DMS 273 (cell line): ENCODE measurements around the gene KATNB1.
"Not testable (repeated sequence)": the region's sequence is repeated elsewhere in the genome, so short reads cannot be mapped to it uniquely, and the experiment has no call there.

Experiments
- DNase-seq: peaks from one replicate; lab custom pipeline; 2025; ENCODE audit not compliant: unreplicated experiment; lab: John Stamatoyannopoulos, UW

The KATNB1 gene

DNA sequence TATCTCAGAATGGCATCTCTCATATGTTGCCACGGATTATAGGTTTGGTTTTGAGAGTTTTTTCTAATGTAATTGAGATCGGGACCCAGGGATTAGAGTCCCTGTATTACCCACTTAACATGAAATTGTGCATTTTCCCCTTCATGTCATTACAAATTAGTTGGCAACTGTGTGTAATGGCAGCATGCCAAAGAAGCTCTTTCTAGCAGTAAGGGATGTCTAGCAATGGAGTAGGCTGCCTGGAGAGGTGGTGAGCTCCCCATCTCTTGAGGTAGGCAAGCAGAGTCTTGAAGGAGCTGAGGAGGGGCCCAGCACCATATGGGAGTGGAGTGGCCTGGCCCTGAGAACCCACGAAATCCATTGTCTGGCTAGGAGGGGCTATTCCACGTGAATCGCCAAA, 10.0 kb upstream of the KATNB1 start:
- peak; percentile 27 for DNase-seq

DNA sequence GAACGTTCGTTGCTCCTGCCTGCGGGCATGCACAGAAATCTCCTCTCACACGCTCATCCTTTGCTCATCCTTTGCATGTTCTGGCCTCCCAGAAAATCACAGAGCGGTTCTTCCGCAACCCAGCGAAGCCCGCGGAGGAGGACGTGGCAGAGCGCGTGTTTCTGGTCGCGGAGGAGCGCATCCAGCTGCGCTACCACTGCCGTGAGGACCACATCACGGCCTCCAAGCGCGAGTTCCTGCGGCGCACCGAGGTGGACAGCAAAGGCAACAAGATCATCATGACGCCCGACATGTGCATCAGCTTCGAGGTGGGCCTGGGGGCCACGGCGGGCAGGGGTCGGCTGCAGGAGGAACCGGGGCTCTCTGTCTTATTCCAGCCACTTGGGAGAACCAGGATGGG, 9.6 kb upstream of the KATNB1 start:
- DNase-seq, result no peak

DNA sequence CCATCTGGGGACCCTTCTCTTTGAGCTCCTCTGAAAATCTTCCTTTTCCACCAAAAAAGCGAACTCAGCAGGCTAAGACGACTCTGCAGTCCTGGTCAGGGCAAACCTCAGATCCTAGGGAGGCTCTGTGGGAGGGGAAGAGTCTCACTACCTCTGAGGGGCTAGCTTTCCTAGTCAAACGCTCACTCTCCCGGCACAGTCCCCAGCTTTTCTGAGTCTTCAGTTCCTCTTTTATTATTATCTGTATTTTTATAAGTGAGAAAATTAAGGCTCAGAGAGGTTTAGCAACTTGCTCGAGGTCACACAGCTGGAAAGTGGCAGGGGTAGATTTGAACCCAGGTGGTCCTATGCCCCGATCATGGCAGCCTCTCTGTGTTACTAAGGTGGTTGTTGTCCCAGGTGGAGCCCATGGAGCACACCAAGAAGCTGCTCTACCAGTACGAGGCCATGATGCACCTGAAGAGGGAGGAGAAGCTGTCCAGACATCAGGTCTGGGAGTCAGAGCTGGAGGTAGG, 9.1 kb upstream of the KATNB1 start:
- DNase-seq, result no peak

DNA sequence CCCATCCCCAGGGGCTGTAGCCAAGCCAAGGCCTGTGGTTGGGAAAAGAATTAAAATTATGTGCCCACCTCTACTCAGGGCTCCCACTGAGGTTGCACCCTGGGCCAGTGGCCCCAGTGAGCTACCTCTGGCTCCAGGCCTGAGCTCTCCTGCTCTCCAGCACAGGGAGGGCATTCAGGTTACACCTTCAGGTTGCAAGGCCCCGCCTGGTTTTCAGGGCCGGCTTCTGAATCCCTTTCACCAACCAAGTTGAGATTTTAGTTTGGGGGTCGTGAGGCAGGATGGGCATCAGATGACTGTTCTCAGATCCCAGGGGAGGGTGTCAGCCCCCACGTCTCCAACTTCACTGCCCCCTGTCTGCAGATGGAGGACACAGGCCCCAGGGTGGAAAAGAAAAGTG, 8.0 kb upstream of the KATNB1 start:
- no peak for DNase-seq

DNA sequence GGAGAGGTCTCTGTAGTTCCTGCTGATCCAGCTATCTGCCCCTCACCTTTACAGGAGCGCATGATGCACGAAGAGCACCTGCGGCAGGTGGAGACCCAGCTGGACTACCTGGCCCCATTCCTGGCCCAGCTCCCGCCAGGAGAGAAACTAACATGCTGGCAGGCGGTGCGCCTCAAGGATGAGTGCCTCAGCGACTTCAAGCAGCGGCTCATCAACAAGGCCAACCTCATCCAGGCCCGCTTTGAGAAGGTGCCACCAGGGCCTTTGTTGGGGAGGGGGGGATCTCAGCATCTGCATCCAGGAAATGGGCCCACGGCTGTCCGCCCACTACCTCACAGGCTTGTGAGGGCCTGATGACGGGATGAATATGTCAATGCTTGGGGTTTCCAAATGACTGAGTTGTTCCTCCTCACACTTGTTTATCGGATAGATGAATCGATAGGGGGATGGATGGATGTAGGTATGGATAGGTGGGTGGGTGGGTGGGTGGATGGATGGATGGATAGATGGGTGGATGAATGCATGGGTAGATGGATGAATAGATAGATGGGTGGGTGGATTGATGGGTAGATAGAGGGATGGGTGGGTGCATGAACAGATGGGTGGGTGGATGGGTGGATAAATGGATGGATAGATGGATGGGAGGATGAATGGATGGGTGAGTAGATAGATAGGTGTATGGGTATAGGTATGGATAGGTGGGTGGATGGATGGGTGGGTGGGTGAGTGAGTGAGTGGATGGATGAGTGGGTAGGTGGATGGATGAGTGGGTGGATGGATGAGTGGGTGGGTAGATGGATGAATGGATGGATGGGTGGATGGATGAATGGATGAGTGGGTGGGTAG, 7.0 kb upstream of the KATNB1 start:
- no peak for DNase-seq

DNA sequence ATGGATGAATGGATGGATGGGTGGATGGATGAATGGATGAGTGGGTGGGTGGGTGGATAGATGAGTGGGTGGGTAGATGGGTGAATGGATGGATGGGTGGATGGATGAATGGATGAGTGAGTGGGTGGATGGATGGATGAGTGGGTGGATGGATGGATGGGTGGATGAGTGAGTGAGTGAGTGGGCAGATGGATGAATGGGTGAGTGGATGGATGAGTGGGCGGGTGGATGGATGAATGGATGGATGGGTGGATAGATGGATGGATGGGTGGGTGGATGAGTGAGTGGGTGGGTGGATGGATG, 6.4 kb upstream of the KATNB1 start:
- DNase-seq, result no peak

DNA sequence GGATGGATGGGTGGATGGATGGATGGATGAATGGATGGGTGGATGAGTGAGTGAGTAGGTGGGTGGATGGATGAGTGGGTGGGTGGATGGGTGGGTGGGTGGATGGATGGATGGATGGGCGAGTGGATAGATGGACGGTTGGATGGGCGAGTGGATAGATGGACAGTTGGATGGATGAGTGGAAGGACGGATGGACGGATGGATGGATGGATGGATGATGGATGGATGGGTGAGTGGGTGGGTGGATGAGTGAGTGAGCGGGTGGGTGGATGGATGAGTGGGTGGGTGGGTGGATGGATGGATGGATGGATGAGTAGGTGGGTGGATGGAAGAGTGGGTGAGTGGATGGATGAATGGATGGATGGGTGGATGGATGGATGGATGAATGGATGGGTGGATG, 5.7 kb upstream of the KATNB1 start:
- DNase-seq, result not testable (repeated sequence)

DNA sequence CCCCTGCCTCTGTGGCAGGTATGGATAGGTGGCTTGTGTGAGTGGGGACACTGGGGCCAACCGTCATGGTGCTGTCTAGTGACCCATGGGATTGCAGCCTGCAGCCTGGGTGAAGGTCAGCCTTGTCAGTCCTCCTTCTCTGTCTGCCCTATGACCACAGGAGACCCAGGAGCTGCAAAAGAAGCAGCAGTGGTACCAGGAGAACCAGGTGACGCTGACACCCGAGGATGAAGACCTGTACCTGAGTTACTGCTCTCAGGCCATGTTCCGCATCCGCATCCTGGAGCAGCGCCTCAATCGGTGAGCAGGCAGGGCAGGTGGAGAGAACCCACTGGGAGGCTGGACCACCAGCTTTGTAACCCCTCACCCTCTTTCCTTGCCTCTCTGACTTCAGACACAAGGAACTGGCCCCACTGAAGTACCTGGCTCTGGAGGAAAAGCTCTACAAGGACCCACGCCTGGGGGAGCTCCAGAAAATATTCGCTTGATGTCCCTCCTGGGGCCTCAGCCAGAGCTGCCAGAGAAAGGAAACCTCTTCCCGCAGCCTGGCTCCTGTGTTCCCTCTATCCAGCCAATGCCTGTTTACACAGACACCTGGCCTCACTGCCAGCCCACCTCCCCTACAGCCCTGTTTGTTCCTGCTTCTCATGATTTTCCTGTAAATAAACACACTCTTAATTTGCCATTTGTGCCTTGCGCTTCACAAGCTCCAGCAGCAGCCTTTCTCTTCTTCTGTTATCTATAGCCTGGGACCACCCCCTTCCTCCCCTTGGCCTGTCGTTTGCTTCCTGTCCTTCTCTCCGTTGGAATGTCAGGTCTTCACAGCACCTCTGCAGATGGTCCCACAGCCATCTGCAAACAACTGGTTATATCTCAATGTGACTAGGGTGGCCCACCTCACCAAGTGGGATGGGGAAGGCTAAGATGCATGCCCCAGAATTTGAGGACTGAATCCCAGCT, 4.5 kb upstream of the KATNB1 start:
- no peak for DNase-seq

DNA sequence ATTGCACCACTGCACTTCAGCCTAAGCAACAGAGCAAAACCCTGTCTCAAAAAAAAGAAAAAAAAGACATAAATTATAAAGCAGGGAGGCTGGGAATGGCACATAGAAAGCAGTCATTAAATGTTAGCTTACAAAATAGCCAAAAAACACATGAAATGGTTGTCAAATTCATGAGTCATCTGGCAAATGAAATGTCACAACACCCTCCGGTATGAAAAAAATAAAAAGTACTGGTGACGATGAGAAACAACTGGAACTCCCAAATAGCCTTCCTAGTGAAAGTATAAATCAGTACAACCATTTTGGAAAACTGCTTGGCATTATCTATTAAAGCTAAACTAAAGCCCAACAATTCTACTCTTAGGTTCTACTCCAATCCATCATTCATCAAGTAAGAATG, 3.5 kb upstream of the KATNB1 start:
- no peak for DNase-seq

DNA sequence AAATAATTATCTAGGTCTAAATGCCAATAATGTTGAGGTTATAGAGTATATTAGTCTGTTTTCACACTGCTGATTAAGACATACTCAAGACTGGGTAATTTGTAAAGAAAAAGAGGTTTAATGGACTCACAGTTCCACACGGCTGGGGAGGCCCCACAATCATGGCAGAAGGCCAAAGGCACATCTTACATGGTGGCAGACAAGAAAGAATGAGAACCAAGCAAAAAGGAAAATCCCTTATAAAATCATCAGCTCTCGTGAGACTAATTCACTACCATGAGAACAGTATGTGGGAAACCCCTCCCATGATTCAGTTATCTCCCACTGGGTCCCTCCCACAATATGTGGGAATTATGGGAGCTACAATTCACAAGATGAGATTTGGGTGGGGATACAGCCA, 2.9 kb upstream of the KATNB1 start:
- DNase-seq, result no peak

DNA sequence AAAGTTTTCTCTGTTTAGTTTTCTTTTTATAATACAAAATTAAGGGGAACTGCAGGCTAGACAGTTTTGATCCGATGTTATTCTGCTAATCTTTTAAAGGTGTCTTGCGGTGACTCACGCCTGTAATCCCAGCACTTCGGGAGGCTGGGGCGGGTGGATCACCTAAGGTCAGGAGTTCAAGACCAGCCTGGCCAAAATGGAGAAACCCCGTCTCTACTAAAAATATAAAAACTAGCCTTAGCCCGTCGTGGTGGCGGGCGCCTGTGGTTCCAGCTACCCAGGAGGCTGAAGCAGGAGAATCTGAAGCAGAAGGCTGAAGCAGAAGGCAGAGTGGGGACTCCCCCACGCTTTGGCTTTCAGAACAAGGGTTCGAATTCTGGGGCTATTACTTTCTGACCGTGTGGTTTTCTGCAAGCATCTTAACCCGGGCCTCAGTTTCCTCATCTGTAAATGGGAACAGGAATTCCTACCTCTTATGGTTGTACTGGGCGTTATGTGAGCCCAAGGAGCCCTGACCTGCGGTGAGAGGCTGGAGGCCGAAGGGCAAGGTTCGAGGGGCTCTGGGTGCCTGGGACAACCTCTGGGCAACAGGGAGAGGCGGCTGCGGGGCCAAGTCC, 1.2 kb upstream of the KATNB1 start:
- no peak for DNase-seq

DNA sequence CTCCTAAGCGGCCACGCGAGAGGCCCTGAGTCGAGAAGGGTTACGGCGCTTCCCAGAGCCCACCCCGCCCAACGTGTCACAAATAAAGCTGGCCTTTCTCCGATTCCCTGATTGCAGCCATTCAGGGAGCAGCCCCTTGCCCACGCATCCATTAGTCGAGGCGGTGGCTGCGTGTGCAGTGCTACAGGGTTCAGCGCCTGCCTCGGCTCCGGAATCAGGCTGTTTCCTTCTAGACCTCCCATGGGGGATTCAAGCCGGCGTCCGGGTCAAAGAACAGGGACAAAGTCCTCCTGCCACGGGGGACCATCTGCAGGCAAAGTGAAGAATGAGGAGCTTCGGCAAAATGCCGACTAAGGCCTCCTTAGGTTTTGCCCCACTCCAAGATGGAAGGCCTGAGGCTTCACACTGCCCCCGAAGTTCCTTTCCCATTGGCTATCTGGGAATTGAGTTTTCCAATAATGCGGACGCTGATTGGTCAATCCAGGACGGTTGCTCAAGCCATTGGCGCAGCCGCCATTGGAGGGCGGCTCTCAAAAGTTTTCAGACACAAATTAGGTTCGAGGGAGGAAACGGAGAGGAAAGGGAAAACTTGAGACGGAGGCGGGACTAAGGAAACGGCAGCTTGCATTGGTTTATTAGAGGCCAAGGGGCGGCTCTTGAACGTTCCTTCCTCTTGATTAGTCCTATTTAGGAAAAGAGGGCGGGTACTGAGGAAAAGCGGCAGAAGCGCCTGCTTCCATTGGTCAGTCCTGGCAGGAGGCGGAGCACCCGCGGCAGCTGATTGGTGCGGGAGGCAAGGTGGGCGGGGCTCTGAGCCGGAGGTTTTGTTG, 430 bp upstream of the KATNB1 start:
- DNase-seq, result peak; percentile 100

DNA sequence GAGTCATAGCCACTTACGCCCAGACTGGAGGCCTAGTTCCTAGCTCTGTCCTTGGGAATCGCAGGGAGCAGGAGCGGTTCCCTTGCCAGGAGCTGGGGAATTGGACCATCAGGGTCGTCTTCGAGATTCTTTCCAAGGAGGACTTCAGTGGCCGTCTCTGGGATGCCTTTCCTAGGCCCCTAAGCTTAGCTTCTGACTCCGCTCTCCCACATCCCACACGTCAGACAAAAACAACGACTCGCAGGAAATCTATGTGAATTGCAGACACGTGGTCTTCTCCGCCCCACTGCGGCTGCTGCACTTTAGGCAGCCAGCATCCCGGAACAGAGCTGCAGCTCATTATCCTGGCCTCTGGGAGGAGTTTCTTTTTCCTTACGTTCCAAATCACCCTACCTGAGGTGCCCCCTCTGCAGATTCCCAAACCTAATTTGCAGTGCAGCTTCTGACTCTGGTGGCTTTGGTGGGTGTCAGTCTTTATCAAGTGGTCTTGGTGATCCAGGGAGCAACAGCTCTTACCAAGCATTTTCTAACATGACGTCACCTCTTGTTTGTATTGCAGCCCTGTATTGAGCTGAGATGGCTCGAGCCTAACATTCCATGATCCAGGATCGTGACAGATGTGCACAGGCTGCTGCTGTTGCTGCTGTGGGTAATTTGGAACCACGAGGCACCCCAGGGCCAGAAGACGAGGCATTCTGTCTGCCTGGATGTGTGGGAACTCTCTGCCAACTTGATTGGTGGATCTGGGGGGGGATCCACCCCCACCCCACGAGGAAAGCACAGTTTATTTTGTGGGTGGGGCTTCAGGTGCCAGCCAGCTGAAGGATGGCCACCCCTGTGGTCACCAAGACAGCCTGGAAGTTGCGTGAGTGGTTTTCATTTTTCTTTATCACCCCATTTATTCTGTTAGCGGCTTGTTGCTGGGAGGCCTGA, 1.1 kb downstream of the KATNB1 start:
- DNase-seq, result peak; percentile 87

DNA sequence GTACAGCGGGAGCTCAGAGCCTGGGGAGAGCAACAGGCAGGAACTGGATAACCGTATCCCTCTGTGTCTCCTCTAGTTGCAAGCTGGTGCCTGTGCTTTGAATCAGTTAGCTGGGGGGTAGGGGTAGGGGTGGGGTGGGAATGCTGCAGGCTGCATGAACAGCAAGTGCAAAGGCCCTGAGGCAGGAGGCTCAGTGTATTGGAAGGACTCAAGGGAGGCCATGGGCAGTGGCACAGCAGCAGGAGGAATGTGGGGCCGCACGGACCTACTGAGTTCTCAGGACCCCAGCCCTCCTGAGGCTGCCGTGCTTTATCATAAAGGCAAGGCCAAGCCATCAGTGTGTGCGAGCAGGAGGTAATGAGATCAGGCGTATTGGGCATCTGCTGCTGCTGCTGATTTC, 3.3 kb downstream of the KATNB1 start:
- DNase-seq, result no peak

DNA sequence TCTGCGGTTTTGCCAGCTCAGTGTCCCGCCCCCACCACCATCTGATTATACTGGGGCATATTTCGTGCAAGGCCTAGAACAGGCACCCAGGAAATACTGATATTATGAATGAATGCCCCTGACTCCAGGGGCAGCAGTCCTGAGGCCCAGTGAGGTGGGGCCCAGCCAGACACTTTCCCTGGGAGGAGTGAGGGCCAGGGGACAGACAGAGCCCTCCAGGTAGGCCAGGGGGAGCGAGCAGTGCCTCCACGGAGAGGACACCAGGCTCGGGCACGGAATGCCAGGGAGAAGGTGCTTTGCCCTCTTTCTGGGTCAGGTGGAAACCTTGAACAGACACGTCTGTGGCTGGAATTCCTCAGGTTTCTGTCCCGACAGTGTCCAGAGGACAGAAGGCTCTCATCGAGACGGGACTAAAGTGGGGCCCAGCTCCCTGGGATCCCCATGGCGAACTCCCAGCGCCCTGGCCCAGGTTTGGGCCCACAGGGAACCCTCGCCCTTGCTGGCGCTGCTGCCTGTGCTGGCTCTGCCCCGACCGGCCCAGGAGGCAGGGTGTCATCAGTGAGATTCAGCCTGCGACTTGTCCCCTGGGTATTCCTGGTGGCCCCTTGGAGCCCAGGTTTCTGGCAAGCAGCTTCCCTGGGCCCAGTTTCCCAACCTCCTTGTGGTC, 4.3 kb downstream of the KATNB1 start:
- DNase-seq, result no peak

DNA sequence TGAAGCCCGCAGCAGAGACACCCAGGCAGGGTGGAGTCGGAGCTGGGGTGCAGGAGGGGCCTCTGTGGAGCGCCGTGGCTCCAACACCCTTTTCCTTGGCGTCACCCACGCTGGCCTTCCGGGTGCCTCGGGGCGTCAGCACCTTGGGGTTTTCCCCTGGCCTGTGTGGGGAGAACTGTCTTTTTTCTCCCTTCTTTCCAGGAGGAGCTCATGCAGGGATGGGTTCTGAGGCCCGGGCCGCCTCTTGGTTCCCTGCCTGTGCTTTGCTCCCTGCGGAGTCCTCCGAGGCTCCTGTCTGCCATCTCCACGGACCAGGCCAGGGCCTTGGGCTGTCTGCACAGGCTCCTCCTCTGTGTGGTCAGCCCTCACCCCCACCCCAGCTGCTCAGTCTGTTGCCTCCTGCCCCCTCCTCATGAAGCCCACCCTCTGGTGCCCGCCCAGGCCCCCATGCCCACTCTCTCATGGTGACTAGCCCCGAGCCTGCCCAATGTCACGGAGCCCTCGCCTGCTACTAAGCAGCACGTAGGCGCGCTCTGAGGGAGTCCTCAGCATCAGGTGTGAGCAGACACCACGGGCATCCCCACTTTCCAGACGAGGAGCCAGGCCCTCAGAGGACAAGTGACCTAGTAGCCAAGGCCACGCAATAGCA, 5.0 kb downstream of the KATNB1 start:
- no peak for DNase-seq

DNA sequence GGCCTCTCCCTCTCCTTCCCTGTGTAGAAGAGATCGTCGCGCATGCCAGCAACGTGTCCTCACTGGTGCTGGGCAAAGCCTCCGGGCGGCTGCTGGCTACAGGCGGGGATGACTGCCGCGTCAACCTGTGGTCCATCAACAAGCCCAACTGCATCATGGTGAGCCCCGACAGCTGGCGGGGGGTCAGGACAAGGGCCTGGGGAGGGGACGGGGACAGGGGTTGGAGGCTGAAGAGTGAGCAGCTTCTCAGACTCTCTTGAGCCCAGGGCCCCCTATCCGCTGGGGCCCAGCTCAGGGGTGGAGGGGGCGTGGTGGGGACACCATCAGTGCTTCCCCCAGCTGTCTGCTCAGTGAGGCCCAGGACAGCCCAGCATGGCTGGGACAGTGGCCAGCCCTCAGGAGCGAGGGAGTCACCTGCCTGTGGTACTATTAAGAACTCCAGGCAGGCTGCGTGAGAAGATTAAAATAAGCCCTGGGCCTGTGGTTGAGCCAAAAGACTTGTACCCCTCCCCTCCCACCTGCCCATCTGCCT, 6.2 kb downstream of the KATNB1 start:
- DNase-seq, result peak; percentile 90

DNA sequence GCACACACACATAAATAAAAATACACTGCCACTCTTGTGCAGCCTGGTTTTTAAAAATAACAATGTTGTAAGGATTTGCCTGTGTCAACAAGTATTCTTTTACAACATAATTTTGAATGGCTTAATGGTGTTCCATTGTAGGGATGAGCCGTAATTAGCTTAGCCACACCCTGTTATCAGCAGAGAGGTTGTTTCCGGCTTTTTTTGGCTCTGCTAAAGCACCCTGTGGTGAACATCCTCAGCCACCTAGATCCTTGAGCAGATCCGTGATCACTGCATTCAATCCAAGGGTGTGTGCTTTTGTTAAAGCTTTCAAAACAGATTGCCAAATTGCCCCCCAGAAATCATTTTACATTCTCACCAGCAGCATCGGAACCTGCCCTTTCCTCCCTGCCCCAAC, 7.0 kb downstream of the KATNB1 start:
- DNase-seq, result no peak
